Measurements from ENCODE around the gene MRFAP1.

MRFAP1 gene

GRCh38 chr4:6620296-6620695 is 20.2 kb upstream of the MRFAP1 start:
- Histone ChIP-seq H3K27ac (replicated peaks) (no peak overlapping the region), H3K4me3 (replicated peaks; ENCODE audit: insufficient read depth, low read length) (no peak overlapping the region), H3K27me3 (ENCODE audit: insufficient read depth, poor library complexity, severe bottlenecking) (no peaks in the 10 kb centered on the region)
- TF ChIP-seq REST (IDR thresholded peaks at IDR 0.05; ENCODE audit: insufficient replicate concordance, low read depth): no peak
- no peak for TF ChIP-seq CTCF (IDR thresholded peaks at IDR 0.05; ENCODE audit: insufficient read depth, low read length)
- no peak for TF ChIP-seq GABPA (IDR thresholded peaks at IDR 0.05; ENCODE audit: low read depth)
- TF ChIP-seq POLR2AphosphoS5 (IDR thresholded peaks at IDR 0.05; ENCODE audit: low read depth): no peak
- no peak for TF ChIP-seq SPI1 (IDR thresholded peaks at IDR 0.05; ENCODE audit: borderline replicate concordance, low read depth)
- no peak for DNase-seq (ENCODE audit: low read depth in 1 of 2, low spot score in 1 of 2)

GRCh38 chr4:6620891-6621555 is 19.5 kb upstream of the MRFAP1 start:
- TF ChIP-seq SPI1 (IDR thresholded peaks at IDR 0.05; ENCODE audit: borderline replicate concordance, low read depth): no peak
- TF ChIP-seq GABPA (IDR thresholded peaks at IDR 0.05; ENCODE audit: low read depth): no peak
- TF ChIP-seq CTCF (IDR thresholded peaks at IDR 0.05; ENCODE audit: insufficient read depth, low read length): no peak
- TF ChIP-seq POLR2AphosphoS5 (IDR thresholded peaks at IDR 0.05; ENCODE audit: low read depth): no peak
- TF ChIP-seq REST (IDR thresholded peaks at IDR 0.05; ENCODE audit: insufficient replicate concordance, low read depth): no peak
- DNase-seq (ENCODE audit: low read depth in 1 of 2, low spot score in 1 of 2): no peak
- Histone ChIP-seq H3K27ac (replicated peaks) (no peak overlapping the region), H3K4me3 (replicated peaks; ENCODE audit: insufficient read depth, low read length) (no peak overlapping the region), H3K27me3 (ENCODE audit: insufficient read depth, poor library complexity, severe bottlenecking) (no peaks in the 10 kb centered on the region)

GRCh38 chr4:6621556-6621927 is 18.9 kb upstream of the MRFAP1 start:
- Histone ChIP-seq H3K27me3 (ENCODE audit: insufficient read depth, poor library complexity, severe bottlenecking) (no peaks in the 10 kb centered on the region), H3K27ac (replicated peaks) (no peak overlapping the region), H3K4me3 (replicated peaks; ENCODE audit: insufficient read depth, low read length) (no peak overlapping the region)
- DNase-seq (ENCODE audit: low read depth in 1 of 2, low spot score in 1 of 2): no peak
- TF ChIP-seq POLR2AphosphoS5 (IDR thresholded peaks at IDR 0.05; ENCODE audit: low read depth) (no peak), GABPA (IDR thresholded peaks at IDR 0.05; ENCODE audit: low read depth) (no peak), CTCF (IDR thresholded peaks at IDR 0.05; ENCODE audit: insufficient read depth, low read length) (no peak), SPI1 (IDR thresholded peaks at IDR 0.05; ENCODE audit: borderline replicate concordance, low read depth) (no peak), REST (IDR thresholded peaks at IDR 0.05; ENCODE audit: insufficient replicate concordance, low read depth) (no peak)

All from HL-60 (cell line).